Erythroblast (primary cell): ENCODE measurements around the gene CTXN2.

Experiments
- GATA1 ChIP-seq: IDR thresholded peaks from 2 replicates; pipeline ENCODE4 v1.6.1; 2011; ENCODE audit warnings: low read depth, mild to moderate bottlenecking, control low read depth, low read length, moderate library complexity
- POLR2A ChIP-seq: IDR thresholded peaks from 2 replicates; pipeline ENCODE4 v1.6.1; 2011; ENCODE audit warnings: mild to moderate bottlenecking, low read length

GRCh38 chr15:48191574-48192225 is at the start of gene CTXN2:
- no peak for TF ChIP-seq POLR2A
- TF ChIP-seq GATA1 = no peak
